Fibroblast of mammary gland (primary cell): Measurements from ENCODE around the gene CACNA2D3.

Experiments used
- DNase-seq: peaks from one replicate; pipeline ENCODE4 v3.0.0-alpha.2; 2010; ENCODE audit warnings: low read depth
- H3K4me3 ChIP-seq: 2 replicates; pipeline ENCODE4 v1.5.1; 2011; ENCODE audit warnings: low read depth, mild to moderate bottlenecking, low read length, moderate library complexity; ENCODE audit not compliant: control insufficient read depth
- TF ChIP-seq, protein P1 (sequence below): conservative IDR thresholded peaks from 2 replicates; pipeline ENCODE4 v1.5.1; 2011; ENCODE audit warnings: low read depth, low read length, inconsistent platforms; ENCODE audit not compliant: control insufficient read depth, insufficient read depth

Gene CACNA2D3

DNA sequence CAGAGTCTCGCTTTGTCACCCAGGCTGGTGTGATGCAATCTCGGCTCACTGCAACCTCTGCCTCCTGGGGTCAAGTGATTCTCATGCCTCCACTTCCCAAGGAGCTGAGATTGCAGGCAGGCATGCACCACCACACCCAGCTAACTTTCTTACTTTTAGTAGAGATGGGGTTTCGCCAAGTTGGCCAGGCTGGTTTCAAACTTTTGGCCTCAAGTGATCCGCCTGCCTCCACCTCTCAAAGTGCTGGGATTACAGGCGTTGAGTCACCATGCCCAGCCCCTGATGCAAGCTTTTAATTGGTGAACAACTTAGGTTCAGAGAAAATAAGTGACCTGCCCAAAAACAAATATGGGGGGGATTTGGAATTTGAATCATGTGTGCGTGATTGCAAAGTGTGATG is 559.4 kb downstream of the CACNA2D3 start:
- H3K4me3 ChIP-seq, result no peak overlapping the region
- DNase-seq, result no peak
- TF ChIP-seq, protein P1, sequence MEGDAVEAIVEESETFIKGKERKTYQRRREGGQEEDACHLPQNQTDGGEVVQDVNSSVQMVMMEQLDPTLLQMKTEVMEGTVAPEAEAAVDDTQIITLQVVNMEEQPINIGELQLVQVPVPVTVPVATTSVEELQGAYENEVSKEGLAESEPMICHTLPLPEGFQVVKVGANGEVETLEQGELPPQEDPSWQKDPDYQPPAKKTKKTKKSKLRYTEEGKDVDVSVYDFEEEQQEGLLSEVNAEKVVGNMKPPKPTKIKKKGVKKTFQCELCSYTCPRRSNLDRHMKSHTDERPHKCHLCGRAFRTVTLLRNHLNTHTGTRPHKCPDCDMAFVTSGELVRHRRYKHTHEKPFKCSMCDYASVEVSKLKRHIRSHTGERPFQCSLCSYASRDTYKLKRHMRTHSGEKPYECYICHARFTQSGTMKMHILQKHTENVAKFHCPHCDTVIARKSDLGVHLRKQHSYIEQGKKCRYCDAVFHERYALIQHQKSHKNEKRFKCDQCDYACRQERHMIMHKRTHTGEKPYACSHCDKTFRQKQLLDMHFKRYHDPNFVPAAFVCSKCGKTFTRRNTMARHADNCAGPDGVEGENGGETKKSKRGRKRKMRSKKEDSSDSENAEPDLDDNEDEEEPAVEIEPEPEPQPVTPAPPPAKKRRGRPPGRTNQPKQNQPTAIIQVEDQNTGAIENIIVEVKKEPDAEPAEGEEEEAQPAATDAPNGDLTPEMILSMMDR, result no peak

DNA sequence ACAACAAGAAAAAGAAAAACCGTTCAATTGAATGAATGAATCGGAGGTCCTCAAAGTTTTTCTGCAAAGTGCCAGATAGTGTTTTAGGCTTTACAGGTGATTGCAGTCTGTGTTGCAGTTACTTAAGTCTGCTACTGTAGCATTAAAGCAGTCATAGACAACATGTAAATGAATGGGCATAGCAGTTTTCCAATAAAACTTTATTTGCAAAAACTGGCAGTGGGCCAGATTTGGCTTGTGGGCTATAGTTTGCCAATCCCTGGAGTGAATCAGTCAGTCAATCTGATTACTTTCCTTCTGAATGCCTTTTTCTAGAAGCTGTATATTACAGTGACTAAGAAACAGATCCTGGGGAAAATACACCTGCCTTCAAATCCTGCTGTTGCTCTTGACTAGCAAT is 562.9 kb downstream of the CACNA2D3 start:
- no peak overlapping the region for H3K4me3 ChIP-seq
- TF ChIP-seq, protein P1, result no peak
- no peak for DNase-seq

DNA sequence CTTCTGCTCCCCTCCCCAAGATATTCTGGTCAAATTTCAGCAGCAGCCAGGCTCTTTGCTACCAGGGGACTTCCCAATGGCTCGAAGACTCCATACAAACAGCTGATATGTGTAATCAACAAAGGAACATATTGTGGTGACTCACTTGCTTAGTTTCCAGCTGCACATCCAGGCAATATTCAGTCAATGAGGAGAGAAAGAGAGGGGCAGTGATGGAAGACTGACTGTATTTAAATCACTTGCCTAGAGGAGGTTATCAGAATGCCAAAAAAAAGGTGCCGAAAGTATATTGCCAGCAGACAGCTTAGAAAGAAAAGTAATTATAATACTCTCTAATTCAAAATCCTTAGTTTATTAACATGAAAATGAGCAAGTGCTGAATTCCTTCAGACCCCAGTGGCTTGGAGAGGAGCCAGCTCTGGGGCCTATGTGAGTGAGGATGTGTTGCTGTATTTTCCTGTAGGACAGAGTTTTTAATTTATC is 569.0 kb downstream of the CACNA2D3 start:
- no peak overlapping the region for H3K4me3 ChIP-seq
- no peak for DNase-seq
- TF ChIP-seq, protein P1, result no peak

DNA sequence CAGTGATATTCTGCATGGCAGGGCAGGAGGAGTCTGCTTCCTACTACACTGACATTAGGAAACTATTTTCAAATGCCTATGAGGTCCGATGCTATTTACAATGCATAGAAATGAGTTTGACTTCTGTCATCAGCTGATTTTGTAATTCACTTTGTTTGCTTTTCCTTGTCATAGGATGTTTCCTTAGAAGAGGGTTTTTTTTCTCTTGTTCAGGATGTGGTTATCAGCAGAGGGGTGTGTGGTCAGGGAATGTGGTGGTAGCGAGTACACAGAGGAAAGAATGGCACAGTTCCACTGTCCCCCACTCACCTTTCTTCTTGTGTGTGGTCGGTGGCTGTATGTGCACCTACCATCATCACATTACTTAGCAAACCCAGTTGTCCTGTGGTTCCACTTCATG is 574.0 kb downstream of the CACNA2D3 start:
- TF ChIP-seq, protein P1, result no peak
- H3K4me3 ChIP-seq, result no peak overlapping the region
- no peak for DNase-seq

DNA sequence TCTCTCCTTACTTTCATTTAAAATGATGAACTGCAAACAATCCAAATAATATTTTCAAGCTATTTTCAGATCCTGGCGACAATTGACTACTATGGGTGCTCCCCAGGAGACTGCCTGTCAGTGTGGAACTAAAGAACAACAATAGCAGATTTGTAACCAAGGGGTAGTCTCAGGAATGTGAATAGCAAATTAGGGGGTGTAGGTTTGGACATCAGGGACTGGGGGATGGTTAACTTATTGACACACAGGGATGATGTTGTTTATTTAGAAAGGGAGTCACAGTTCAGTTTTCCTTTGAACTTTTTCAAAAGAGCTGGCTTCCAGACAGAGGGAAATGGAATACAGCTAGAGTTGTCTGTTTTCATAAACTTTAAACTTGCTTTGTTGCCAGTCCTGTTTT is 575.7 kb downstream of the CACNA2D3 start:
- DNase-seq, result no peak
- TF ChIP-seq, protein P1, result no peak
- H3K4me3 ChIP-seq, result no peak overlapping the region

DNA sequence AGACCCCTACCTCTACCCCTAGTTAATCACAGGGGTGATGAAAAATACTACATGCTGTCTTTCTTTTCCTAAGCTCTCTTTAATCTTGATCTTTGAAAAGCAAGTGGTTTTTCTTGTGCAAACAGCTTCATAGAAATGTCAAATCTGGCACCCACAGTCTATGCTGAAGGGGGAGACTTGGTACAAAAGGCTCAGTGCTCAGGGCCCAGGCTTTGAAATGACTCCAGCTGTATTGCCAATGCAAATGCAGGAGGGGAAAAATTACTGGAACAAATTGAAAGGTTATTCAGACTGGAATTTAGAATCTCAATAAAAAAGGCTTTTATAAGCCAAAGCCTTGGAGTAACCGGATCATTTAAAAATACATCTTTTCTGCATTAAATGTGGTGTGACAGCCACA is 581.6 kb downstream of the CACNA2D3 start:
- TF ChIP-seq, protein P1, result no peak

DNA sequence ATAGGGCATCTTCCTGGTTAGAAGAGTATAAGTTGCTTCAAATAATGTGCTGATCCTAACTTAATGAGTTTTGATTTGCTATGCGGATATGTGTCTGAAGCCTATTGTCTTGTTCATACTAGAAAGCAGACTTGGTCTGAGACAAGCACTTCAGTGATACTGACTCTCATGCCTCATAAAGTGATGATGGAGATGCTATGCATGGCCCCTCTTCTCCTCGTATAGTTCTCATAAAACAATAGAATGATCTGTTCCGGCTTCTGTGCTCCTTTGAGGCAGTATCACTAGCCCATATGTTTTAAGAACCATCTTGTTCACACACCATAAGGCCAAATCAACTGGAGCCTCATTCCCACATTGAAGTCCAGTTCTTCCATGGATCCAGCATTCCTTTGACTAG is 583.4 kb downstream of the CACNA2D3 start:
- no peak overlapping the region for H3K4me3 ChIP-seq
- TF ChIP-seq, protein P1, result no peak
- no peak for DNase-seq

More for the DNA sequence above, 581.6 kb downstream of the CACNA2D3 start:
- H3K4me3 ChIP-seq, result no peak overlapping the region
- no peak for DNase-seq
